H1 (cell line): ENCODE data around the gene IL10RA. TPM values are rescaled to one million over a fixed set of nuclear protein-coding genes. Genes with fewer than 3 reads are reported as not detected.
"Not testable (repeated sequence)": the region's sequence is repeated elsewhere in the genome, so short reads cannot be mapped to it uniquely, and the experiment has no call there.

ENCODE experiments used
- CTCF ChIA-PET: fragments of 300-600 bp; sonication (Branson Sonifier 250); formaldehyde crosslinking; loops from one replicate; lab custom pipeline; 2021; ENCODE audit not compliant: partially characterized antibody; lab: Charles Lee
- POLR2A ChIA-PET: fragments of 300-600 bp; sonication (Branson Sonifier 250); formaldehyde crosslinking; loops from one replicate; lab custom pipeline; 2021; ENCODE audit warnings: inconsistent platforms; ENCODE audit not compliant: partially characterized antibody; lab: Charles Lee
- DNase-seq, 2 experiments: peaks; one replicate each; pipeline versions ENCODE4 v3.0.0 to v3.0.0-alpha.2; 2010 to 2022; ENCODE audit warnings: low spot score in 2 of 2, low read depth in 1 of 2, mixed read lengths in 1 of 2
- FAIRE-seq: peaks from 2 replicates; lab custom pipeline; 2011; peaks lifted over from hg19 to GRCh38; lab: Jason Lieb, UNC
- H2AFZ ChIP-seq: 2 replicates; pipeline ENCODE4 v1.8.1; 2012; ENCODE audit warnings: low read length, inconsistent platforms
- H2AK5ac ChIP-seq: 2 replicates; pipeline ENCODE4 v1.6.1; 2013; ENCODE audit warnings: low read depth, low read length
- H2BK120ac ChIP-seq: replicated peaks from 2 replicates; pipeline ENCODE3; 2013; ENCODE audit warnings: low read depth, low read length, inconsistent platforms
- H2BK12ac ChIP-seq: 2 replicates; pipeline ENCODE4 v1.6.1; 2013; ENCODE audit warnings: low read depth, low read length
- H2BK15ac ChIP-seq: 2 replicates; pipeline ENCODE4 v1.6.1; 2013; ENCODE audit warnings: low read length
- H2BK20ac ChIP-seq: 2 replicates; pipeline ENCODE4 v1.6.1; 2013; ENCODE audit warnings: low read length
- H2BK5ac ChIP-seq: 2 replicates; pipeline ENCODE4 v1.6.1; 2013; ENCODE audit warnings: low read depth, low read length
- H3K14ac ChIP-seq: 2 replicates; pipeline ENCODE4 v1.6.1; 2013; ENCODE audit warnings: inconsistent platforms; ENCODE audit not compliant: insufficient read length
- H3K18ac ChIP-seq: 2 replicates; pipeline ENCODE4 v1.6.1; 2013; ENCODE audit warnings: low read length; ENCODE audit errors: extremely low read depth
- H3K23ac ChIP-seq: 2 replicates; pipeline ENCODE4 v1.6.1; 2013; ENCODE audit warnings: inconsistent platforms; ENCODE audit not compliant: insufficient read length
- H3K23me2 ChIP-seq: 2 replicates; pipeline ENCODE4 v1.6.1; 2013; ENCODE audit warnings: low read depth, low read length
- H3K27ac ChIP-seq: 2 replicates; pipeline ENCODE4 v1.6.1; 2011; ENCODE audit warnings: low read depth, low read length, inconsistent platforms
- H3K27me3 ChIP-seq, 4 experiments: replicated peaks in 1 of 4; 1 replicate in 1 of 4; 2 replicates in 3 of 4; pipeline versions ENCODE4 v1.6.1 to v1.8.1; 2011 to 2013; ENCODE audit warnings: low read length in 3 of 4, mild to moderate bottlenecking in 3 of 4, inconsistent platforms in 2 of 4, mixed read lengths in 2 of 4, moderate library complexity in 1 of 4; ENCODE audit not compliant: control insufficient read depth in 3 of 4, insufficient read depth in 3 of 4; ENCODE audit errors: extremely low read depth in 1 of 4
- H3K36me3 ChIP-seq, 4 experiments: 2 replicates each; pipeline versions ENCODE4 v1.6.1 to v1.8.1; 2011 to 2013; ENCODE audit warnings: mild to moderate bottlenecking in 4 of 4, low read length in 3 of 4, moderate library complexity in 2 of 4, control low read depth in 1 of 4, inconsistent platforms in 1 of 4; ENCODE audit not compliant: insufficient read depth in 4 of 4, control insufficient read depth in 2 of 4
- H3K4ac ChIP-seq: replicated peaks from 2 replicates; pipeline ENCODE3; 2013; ENCODE audit warnings: low read length, low read depth, mixed read lengths, inconsistent platforms; ENCODE audit not compliant: insufficient read length
- H3K4me1 ChIP-seq, 4 experiments: replicated peaks in 1 of 4; 1 replicate in 1 of 4; 2 replicates in 3 of 4; pipeline versions ENCODE4 v1.6.1 to v1.8.1; 2011 to 2013; ENCODE audit warnings: low read length in 3 of 4, inconsistent platforms in 2 of 4, mixed read lengths in 1 of 4; ENCODE audit not compliant: insufficient read depth in 4 of 4, control insufficient read depth in 3 of 4
- H3K4me2 ChIP-seq, 2 experiments: 2 replicates each; pipeline versions ENCODE4 v1.6.1 to v1.8.1; 2011 to 2013; ENCODE audit warnings: low read depth in 2 of 2, low read length in 2 of 2, control low read depth in 1 of 2, inconsistent platforms in 1 of 2, mild to moderate bottlenecking in 1 of 2; ENCODE audit not compliant: insufficient read depth in 1 of 2
- H3K4me3 ChIP-seq, 4 experiments: fragments of 200-600, 300-600 bp in 1 of 4; sonication (generic), shearing (Covaris generic), sonication (Bioruptor Twin) in 1 of 4; 2 replicates each; pipeline versions ENCODE4 v1.5.1 to v1.8.1; 2011 to 2016; ENCODE audit warnings: low read length in 4 of 4, low read depth in 3 of 4, control low read depth in 2 of 4, inconsistent platforms in 2 of 4, mild to moderate bottlenecking in 2 of 4, mixed read lengths in 1 of 4, moderate library complexity in 1 of 4; ENCODE audit not compliant: insufficient read depth in 2 of 4; ENCODE audit errors: extremely low read depth in 1 of 4
- H3K56ac ChIP-seq: replicated peaks from 2 replicates; pipeline ENCODE3; 2013; ENCODE audit warnings: low read depth, mild to moderate bottlenecking, mixed read lengths, low read length, inconsistent platforms; ENCODE audit not compliant: insufficient read length
- H3K79me1 ChIP-seq: 2 replicates; pipeline ENCODE4 v1.6.1; 2013; ENCODE audit warnings: low read depth, low read length, control low read depth
- H3K79me2 ChIP-seq, 2 experiments: 2 replicates each; pipeline versions ENCODE4 v1.6.1 to v1.8.1; 2012 to 2013; ENCODE audit warnings: low read length in 2 of 2, mild to moderate bottlenecking in 2 of 2, inconsistent platforms in 1 of 2; ENCODE audit not compliant: insufficient read depth in 2 of 2, control insufficient read depth in 1 of 2
- H3K9ac ChIP-seq, 4 experiments: replicated peaks in 1 of 4; 1 replicate in 1 of 4; 2 replicates in 3 of 4; pipeline versions ENCODE4 v1.6.1 to v1.8.1; 2011 to 2013; ENCODE audit warnings: low read depth in 3 of 4, low read length in 3 of 4, control low read depth in 2 of 4, mild to moderate bottlenecking in 2 of 4, moderate library complexity in 2 of 4, inconsistent platforms in 1 of 4; ENCODE audit errors: extremely low read depth in 1 of 4
- H3K9me3 ChIP-seq, 2 experiments: 2 replicates each; pipeline versions ENCODE4 v1.6.1 to v1.8.1; 2012 to 2013; ENCODE audit warnings: mild to moderate bottlenecking in 2 of 2, moderate library complexity in 2 of 2, control low read depth in 1 of 2, inconsistent platforms in 1 of 2, low read depth in 1 of 2, low read length in 1 of 2, mixed read lengths in 1 of 2; ENCODE audit not compliant: insufficient read depth in 2 of 2
- H4K20me1 ChIP-seq, 2 experiments: replicated peaks in 1 of 2; 2 replicates each; pipeline versions ENCODE3 to v1.8.1; 2011 to 2013; ENCODE audit warnings: inconsistent platforms in 2 of 2, low read length in 2 of 2, mild to moderate bottlenecking in 1 of 2; ENCODE audit not compliant: insufficient read depth in 2 of 2, control insufficient read depth in 1 of 2
- H4K5ac ChIP-seq: 2 replicates; pipeline ENCODE4 v1.6.1; 2013; ENCODE audit warnings: low read length, low read depth, mixed read lengths, inconsistent platforms; ENCODE audit not compliant: insufficient read length
- H4K8ac ChIP-seq: 2 replicates; pipeline ENCODE4 v1.8.0; 2013; ENCODE audit warnings: mild to moderate bottlenecking, moderate library complexity, low read length, inconsistent platforms; ENCODE audit not compliant: insufficient read depth; ENCODE audit errors: extremely low read depth
- H4K91ac ChIP-seq: replicated peaks from 2 replicates; pipeline ENCODE3; 2013; ENCODE audit warnings: low read length, mixed read lengths, inconsistent platforms; ENCODE audit not compliant: insufficient read length
- WGBS, 2 experiments: shearing (Covaris generic) in 1 of 2; methylation state at CpG; one replicate each; pipeline versions ENCODE4 v1.1.6 to v1.1.7; 2013 to 2015; ENCODE audit warnings: low lambda C conversion rate in 2 of 2, mixed read lengths in 2 of 2, inconsistent platforms in 1 of 2, low coverage in 1 of 2, missing lambda C conversion rate in 1 of 2; ENCODE audit not compliant: insufficient replicate concordance in 2 of 2, insufficient coverage in 1 of 2, insufficient read length in 1 of 2; ENCODE audit errors: extremely low coverage in 1 of 2, missing lambda C conversion rate in 1 of 2; 5-methylcytosine and 5-hydroxymethylcytosine counted together
- polyA plus RNA-seq, 7 experiments: library from polyadenylated mRNA; depleted of rRNA in 3 of 7; stranded (reverse) in 5 of 7; unstranded in 2 of 7; fragments of >200 nt in 5 of 7; fragments of 200-250 nt in 2 of 7; gene quantifications; 1 replicate in 5 of 7; 2 replicates in 1 of 7; 4 replicates in 1 of 7; pipeline versions ENCODE4 v1.2.1 to v1.2.3, GENCODE V29; 2011 to 2013; ENCODE audit warnings: missing spikeins in 2 of 7, mixed read lengths in 2 of 7
- total RNA-seq: library from RNA; stranded (reverse); fragmentation: NEBNext Ultra II Directional; extraction: Animal tissue kit (Norgen Biotek cat#: 25700); gene quantifications from 2 replicates; pipeline ENCODE4 v1.2.1, GENCODE V29; 2021

The IL10RA gene
- total and polyA plus RNA-seq, 2 of the 8 experiments (the other 6 are each of a cell fraction or from before 2014, with no cell fraction given), result 0.05 to 0.11 TPM

- H3K56ac ChIP-seq, H2AK5ac ChIP-seq, H2AFZ ChIP-seq, H2BK5ac ChIP-seq, H3K14ac ChIP-seq, H4K91ac ChIP-seq, H3K23me2 ChIP-seq, H3K9me3 ChIP-seq, H2BK120ac ChIP-seq, H3K23ac ChIP-seq, DNase-seq, H3K4ac ChIP-seq, H2BK15ac ChIP-seq, FAIRE-seq, H3K27me3 ChIP-seq, H4K5ac ChIP-seq, H3K4me3 ChIP-seq, H2BK12ac ChIP-seq, H3K27ac ChIP-seq, H2BK20ac ChIP-seq, H3K36me3 ChIP-seq, H4K8ac ChIP-seq, H3K4me2 ChIP-seq, POLR2A ChIA-PET, H3K9ac ChIP-seq, H3K18ac ChIP-seq, H3K4me1 ChIP-seq, H4K20me1 ChIP-seq, H3K79me2 ChIP-seq, H3K79me1 ChIP-seq: not testable (repeated sequence)
- WGBS, 2 experiments, result 90% methylated on average over 18 of the region's 36 CpGs; no CpG with 5 or more reads in 1 of the 2 experiments
- CTCF ChIA-PET, result interaction anchor here (0.6 to 1.7 kb wide), 5 partner anchors 32 to 307 kb away, joined by 3 to 5 read pairs (median 3); no protein-coding TSS in a partner anchor
Measured at GRCh38 chr11:117978291-117978910, 7.8 kb upstream of the IL10RA start.
